OCI-M1 (cell line): ENCODE measurements around the gene RBP4.

ENCODE experiments used
- DNase-seq: peaks from one replicate; lab custom pipeline; 2025; lab: John Stamatoyannopoulos, UW

Gene RBP4

DNA sequence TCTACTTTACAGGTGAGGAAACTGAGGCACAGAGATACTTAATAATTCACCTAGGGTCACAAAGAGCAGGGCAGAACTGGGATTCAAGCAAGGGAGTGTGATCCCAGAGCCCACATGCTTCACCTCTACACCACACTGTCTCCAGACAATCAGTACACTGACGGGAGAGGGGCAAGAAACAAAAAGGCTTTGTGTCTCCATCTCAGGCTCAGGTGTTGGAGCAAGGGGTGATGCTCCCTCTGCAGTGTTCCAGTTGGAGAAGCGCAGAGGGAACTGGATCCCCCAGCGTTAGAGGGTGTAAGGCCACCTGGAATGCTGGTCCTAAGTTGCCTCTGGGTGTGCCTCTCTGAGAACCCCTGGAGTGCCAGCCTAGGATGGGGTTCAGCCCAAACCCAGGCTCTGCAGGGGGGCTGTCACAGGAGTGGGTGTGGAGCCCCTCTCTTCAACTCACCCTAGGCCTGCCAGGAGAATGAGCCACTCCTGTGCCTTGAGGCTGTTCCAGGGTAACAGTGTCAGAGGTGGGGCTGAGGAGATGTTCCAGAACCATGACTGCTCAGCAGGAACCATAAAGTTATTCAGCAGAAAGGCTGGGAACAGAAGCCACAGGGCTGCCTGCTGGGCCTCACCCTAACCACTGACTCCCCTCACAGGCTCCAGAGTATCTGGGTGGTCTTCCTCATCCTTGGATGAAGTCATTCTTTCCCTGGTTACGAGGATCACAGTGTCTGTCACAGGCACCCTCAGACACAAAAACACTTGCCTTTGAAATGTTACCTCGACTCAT lies 5.5 kb downstream of the RBP4 start:
- DNase-seq = no peak

DNA sequence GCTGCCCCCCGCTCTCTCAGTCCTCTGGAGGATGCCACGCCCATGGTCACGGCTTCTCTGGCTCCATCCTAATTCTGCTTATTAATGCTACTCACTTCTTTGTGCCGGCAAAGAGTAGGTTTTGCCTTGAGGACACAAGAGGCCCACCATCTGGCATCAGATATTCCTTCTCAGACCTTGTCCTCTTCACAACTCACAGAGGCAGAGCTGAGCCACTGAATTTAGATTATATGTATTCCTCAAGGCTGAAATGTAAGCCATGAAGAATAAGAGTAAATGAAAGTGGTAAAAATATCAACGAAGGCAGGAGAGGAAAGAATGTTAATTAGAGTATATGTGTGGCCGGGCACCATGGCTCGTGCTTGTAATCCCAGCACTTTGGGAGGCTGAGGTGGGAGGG lies 6.5 kb downstream of the RBP4 start:
- no peak for DNase-seq

DNA sequence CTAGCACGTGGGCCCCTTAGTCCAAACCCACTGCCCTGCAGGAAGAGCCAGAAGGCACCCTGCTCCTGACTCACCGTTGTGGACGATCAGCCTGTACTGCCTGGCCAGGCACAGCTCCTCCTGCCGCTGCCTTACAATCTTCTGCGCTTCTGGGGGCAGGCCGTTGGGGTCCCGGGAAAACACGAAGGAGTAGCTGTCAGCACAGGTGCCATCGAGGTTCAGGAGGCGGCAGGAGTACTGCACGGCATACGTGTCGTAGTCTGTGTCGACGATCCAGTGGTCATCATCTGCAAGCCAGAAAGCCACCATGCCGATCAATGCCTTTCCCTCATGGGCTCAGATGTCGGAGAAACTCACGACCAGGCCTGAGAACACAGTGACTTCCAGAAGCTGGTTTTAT lies 7.3 kb downstream of the RBP4 start:
- no peak for DNase-seq

DNA sequence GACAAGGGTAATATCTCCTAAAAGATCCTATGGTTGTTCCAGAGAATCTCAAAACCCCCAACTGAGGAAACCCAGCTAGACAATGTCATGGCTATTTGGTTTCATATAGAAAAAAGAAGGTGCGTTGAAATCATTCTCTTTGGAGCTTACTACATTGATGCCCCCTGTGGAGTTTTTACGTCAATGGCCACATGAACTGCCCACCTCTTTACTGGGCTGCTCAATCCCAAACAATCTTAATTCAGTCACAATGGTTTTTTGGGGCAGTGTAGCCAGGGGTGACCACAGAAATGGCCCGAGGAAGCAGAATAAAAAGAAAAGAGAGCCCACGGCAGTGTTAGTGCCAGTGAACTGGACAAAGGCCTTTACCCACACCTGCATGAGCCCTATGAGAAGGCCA lies 7.8 kb downstream of the RBP4 start:
- no peak for DNase-seq

DNA sequence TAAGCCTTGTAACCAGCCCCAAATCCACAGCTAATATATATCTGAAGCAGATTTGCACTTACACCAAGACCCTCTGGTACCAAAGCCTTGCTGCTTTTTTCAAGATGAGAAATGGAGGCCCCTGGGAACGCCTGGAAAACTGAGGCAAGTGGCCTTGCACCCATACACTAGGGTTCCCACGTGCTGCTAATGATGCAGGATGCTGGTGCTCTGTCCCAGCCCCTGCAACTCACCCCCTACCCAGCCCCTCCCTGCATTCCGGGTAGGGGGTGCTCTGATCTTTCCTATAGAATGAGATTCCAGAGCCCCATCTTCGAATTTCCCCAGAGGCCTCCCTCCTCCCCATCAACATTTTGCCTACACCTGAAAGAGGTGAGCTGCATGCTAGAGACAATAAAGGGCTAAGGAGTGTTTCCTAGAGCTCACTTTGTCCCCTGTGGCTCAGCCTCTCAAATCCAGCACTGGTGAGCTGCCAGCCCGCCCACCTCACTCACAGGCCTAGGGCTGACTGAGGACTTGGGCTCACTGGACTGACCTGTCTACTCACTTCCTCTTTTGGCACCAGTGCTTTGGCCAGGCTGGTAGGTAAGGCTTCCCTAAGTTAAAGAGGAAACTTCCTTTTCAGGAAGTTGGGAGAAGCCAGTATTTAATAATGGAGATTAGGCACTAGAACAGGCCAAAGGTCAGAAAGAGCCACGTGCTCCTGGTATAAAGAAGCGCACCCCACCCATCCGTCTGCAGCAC lies 9.8 kb downstream of the RBP4 start:
- DNase-seq = peak; percentile 35

DNA sequence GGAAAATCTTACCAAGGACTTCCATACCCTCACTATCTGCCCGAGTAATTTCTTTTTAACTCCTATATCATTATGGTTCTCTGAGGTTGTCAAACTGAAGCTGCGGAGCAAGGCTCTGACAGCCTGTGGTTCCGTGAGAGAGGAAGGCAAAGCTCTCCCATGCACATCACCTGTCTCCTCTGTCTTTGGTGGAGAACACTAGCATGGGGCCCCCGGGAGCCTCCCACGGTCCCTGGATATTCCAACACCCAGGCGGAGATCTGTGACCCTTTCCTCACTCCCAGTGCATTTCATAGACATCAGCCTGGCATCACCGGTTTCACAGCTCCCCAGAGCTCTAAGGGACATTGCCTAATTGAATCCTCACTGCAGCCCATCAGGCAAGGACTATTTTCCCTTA lies 10.4 kb downstream of the RBP4 start:
- no peak for DNase-seq

DNA sequence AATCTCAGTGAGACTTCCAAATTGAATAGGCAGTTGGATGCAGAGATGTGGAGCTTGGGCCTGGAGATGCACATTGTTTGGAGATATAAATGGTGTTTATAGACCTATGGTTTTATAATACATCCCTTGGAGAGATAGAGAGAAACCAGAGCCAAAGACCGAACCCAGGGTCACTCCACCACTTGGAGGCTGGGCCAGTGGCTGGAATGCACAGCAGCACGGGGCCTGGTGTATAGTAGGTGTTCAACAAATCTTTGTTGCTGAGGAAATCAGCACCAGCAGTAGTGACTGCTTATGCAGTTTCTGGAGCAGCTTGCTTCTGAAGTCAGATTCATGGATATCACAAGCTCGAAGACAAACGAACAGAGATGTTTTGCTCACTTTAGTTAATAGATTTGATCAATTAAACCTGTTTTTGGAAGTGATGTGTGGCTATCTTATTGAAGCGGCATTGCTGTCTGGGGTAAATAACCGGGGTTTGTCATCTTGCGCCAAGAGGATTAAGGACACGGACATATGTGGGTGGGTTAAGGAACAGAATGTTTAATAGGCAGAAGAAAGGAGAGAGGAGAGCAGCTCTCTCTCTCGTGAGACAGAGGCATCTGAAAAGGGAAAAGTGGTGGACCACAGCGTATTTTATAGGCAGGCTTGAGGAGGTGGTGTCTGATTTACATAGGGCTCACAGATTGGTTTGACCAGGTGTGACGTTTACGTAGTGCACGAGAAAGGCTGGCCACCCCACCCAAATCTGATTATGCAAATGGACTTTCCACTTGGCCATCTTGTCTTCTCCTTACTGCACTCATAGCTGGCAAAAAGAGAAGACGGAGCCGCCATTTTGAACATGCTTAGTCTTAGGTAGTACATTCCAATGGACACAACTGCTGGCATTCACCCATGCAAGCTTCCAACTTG lies 11.1 kb downstream of the RBP4 start:
- DNase-seq = no peak

DNA sequence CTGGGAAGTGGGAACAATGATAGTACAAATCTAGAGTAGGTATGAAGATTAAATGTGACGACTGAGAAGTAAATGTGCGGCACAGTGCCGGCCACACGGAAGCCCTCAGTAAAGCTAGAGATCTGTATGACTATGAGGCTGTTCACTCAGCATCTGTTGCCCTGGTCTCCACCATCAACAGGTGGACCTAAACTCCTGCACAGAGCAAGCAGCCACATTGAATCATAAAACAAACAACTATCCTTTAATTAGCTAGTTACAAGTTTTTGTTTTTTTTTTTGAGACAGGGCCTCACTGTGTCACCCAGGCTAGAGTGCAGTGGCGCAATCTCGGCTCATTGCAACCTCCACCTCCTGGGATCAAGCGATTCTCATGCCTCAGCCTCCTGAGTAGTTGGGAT lies 16.6 kb downstream of the RBP4 start:
- DNase-seq = no peak

DNA sequence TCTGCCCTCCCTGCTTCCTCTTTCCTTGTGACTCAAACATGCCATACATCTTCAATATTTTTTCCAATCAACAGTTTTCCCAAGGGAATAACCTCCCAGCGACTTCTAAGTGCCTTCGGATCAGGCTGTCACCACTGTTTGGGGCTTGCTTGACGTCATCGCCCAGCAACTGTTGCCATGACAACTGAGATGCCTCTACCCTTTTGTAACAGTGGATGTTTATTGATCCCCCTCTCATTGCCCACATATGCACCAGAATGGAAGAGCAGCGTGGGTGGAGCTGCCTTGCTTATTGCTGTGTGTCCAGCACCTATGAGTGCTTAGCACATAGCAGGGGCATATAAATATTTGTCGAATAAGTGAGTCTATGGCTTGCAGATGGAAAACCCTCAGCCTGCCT lies 20.2 kb downstream of the RBP4 start:
- no peak for DNase-seq

DNA sequence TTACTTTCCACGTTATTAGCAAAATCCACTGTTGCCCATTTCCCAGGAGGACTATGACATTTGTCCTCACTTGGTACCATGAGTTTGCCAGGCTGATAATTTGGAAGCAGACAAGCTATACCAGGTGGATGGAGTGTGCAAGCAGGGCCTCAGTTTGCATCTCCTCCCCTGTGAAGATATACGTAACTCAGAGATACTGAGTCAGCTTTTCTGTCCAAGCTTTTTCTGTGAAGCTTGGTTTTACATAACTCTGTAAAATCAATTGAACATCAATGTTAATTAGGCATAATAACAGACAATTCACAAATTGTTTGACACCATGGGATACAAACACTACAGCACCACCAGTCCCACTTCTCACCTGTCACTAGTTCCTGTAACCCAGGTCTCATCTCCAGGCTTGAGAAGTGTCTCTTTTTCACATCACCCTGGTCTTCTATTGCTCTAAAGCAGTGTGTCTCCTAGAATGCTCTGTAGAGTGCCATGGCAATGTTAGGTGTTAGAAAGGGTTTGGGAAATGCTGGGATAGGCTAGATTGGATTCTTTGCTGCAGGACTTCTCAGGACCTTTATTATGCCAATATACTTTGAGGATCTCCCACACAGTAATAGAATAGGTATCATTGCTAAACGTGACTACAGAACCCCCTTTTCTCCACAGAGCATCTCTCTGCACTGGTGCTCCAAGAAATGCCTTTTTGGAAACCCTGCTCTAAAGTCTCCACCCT lies 20.9 kb downstream of the RBP4 start:
- no peak for DNase-seq

DNA sequence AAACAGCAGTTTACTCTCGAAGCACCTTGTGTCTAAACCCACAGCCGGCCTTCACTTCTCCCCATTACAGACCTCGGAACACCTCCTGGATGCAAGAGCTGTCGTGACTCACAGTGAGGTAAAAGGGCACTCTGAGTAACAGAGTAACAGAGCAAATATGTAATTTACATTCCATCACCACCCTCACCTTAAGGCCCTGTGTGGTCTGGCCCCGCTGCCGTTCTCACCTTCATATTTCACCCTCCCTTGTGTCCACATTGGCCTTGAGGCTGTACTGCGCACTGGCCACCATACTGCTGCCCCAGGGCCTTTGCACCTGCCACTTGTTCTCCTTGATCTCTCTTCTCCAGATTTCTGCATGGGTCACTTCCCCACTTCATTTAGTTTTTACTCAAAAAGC lies 21.9 kb downstream of the RBP4 start:
- no peak for DNase-seq

DNA sequence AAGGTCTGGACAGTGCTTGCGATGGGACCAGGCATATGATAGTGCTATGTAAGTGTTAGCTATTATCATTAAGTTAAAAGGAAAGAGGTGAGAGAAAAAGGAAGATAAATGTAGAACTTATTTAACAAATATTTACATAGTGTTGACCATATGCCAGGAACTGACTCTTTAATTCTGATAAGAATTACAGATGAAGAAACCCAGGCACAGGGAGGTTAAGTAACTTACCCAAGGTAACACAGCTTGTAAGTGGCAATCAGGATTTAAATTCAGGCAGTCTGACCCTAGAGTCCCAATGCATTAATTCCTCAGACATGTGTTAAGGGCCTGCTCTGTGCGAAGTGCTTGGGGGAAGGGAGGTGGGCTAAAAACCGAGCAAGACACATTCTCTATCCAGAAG lies 23.5 kb downstream of the RBP4 start:
- no peak for DNase-seq

DNA sequence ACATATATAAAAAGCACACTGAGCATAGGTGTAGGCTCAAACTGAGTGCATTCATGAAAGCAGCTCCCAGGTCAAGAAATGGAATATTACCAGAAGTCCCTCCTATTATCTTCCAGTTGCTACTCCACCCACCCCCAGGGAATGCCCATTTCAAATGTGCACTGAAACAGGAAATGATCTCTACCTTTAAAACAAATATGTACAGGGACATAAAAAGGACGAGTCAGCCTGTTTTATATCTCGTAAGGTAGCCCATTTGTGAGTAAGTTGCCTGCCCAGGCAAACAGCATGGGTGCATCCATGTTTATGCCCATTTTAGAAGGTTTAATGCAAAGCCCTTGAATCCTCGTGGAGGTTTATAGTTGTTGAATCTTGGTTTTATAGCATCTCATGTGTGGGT lies 24.1 kb downstream of the RBP4 start:
- no peak for DNase-seq

DNA sequence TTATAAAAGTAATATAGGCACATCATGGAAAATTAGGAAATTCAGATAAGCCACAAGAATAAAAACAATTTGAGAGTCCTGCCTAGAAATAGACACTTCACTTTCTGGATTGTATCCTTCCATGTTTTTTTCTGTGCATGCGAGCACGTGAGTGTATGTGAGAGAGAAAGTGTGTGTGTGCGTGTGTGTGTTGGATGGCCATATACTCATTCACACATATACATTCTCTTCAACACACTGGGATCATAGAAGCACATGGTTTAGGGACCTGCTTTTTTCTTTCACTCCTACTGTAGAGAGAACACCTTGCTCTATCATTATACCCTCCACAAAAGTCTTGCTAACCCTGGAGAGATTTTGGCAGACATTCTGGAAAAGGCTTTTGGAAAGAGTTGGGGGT lies 27.1 kb downstream of the RBP4 start:
- DNase-seq = no peak

DNA sequence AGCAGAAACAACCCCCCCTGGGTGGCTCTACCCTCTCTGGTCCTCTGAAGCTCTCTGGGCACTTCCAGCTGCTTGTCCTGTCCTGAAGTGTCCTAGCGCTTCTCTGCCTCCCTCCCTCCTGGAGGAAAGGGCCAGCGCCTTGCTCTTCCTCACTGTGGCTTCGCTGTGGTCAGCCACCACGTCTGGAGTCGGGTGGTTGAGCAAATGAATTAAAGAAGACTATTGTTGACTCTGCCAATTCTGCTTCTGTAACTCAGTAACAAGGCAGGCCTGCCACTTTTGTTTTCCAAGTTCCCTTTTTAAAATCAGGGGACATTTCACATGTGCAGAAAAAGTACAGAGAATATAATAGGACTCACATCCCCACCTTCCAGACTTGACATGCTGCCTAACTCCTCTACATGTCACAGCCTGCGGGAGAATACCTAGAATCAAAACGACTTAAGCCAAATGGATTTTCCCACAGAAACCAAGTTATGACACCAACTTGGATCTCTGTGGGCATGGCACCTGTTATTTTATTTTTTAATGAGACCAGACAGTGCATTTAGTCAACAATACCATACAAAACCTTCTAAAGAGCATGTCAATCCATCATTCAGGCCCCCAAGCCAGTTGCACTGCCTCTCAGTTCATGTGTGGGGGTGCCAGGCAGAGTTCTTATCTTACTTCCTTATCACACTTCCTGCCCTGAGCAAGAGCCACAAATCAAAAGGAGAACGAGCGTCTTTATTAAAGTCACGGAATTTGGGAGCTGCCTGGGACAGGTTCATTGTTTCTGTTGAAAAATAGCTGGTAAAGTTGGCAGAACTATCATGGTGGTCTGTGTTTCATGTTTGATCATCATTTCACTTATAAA lies 27.8 kb downstream of the RBP4 start:
- peak; percentile 68 for DNase-seq

DNA sequence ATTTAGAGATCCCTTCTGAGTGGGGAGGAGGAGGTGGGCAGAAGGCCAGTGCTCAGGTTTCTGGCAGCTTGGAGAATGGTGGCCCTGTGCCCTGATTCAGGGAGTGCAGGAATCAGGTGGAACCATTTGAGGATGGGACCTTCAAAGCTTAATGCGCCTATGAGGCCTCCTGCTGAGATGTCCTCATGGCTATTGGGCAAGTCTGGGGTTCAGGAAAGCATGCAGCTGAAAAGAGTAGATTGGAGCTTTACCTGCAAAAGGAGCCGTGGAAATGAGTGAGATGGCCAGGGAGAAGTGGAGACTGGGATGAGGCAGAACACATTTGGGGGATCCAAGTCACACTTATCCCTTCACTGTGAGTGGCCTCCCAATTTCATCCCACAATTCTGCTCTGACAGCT lies 28.4 kb downstream of the RBP4 start:
- no peak for DNase-seq

DNA sequence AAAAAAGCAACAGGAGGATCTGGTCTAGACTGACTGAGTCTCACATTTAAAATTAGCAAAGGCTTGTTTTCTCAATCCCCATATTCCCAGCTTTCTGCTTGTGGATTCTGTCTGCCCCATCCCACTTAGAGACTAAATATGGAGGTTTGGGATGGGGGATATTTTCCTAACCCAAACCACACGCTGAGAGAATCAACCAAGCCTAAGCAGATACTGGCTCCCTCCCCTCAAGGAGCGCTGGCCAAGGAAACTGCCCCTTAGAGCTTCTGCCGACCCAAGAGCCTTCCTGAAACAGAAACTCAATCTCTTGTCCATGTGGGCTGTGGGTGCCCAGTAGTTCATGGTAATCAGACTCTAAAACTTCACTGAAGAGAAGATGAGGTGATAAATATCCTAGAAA lies 30.7 kb downstream of the RBP4 start:
- DNase-seq = no peak

DNA sequence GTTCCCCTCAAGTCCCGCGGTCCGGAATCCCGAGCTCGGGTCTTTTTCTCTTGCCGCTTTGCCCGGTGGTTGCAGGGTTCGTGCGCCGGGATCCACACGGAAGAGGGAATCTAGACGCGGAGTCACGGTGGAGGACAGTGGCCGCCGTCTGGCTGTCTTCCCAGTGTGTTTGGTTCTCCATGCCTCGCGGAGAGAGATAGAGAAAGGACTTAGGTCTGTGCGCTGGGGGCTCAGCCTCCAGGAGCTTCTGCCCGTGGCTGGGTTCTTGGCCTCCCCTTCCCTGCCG lies 33.0 kb downstream of the RBP4 start:
- no peak for DNase-seq

DNA sequence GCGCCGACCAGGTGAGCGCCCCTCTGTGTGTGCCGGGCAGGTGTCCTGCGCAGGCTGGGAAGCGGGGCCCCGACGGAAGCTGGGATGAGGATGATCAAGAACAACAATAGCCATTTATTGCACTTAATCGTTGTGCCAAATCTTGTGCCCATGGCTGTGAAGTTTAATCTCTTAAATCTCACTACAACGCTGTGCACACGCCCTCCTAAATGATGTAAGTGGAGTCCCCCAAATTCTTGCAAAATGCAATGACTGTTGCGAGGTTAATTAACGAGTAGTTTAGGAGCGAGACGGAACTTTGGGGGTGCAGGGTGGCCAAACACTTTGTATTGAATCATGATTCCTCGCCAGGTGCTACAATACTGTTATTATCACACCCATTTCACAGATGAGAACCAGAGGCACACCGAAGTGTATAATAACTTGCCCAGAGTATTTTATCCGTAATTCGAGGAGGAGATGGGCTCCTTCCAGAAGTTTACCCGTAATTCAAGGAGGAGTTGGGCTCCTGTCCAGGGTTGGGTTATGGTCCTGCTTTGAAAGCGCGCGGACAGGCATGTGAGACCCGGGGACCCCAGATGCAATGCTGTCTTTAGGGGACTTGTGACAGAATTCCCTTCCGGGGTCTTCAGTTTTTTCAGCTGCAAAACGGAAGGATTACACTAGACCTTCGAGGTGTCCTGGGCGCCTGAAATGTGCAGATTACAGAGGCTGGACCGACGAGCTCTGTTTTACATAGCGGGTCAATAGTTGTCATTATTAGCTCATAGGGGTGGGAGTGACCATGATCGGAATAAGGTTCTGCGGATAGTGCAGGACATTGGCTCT lies 33.5 kb downstream of the RBP4 start:
- DNase-seq = no peak
